Measurements from ENCODE around the gene THAP4.
A peak's percentile ranks its signal among the peaks of the same experiment; 100 is the strongest.
"Not testable (repeated sequence)": the region's sequence is repeated elsewhere in the genome, so short reads cannot be mapped to it uniquely, and the experiment has no call there.

The THAP4 gene

GRCh38 chr2:241572915-241573651, 63.9 kb downstream of the THAP4 start:
- H4K8ac ChIP-seq (ENCODE audit: low read depth, low read length); H3K79me1 ChIP-seq (ENCODE audit: low read length); H3K4me3 ChIP-seq (ENCODE audit: low read length); H3K56ac ChIP-seq (ENCODE audit: low read length); H4K5ac ChIP-seq (ENCODE audit: low read length); H3K36me3 ChIP-seq (ENCODE audit: control insufficient read depth, insufficient read depth, low read length); H3K18ac ChIP-seq (ENCODE audit: low read length); H2BK120ac ChIP-seq (ENCODE audit: low read depth, low read length); H3K4ac ChIP-seq (ENCODE audit: low read depth, low read length); H3K4me2 ChIP-seq (ENCODE audit: low read length); H2BK5ac ChIP-seq (ENCODE audit: low read length); H3K27me3 ChIP-seq (ENCODE audit: insufficient read depth, low read length, poor library complexity); H3K4me1 ChIP-seq (ENCODE audit: control insufficient read depth, low read depth, low read length); H2AK5ac ChIP-seq (ENCODE audit: low read length); H2BK15ac ChIP-seq (replicated peaks; ENCODE audit: low read depth); H3K23ac ChIP-seq (ENCODE audit: low read length); H3K9ac ChIP-seq (ENCODE audit: low read length); DNase-seq; H3K27ac ChIP-seq (ENCODE audit: low read depth, low read length); H3K79me2 ChIP-seq (ENCODE audit: control insufficient read depth, insufficient read depth, low read length): not testable (repeated sequence)
- WGBS (ENCODE audit: extremely low coverage, insufficient coverage, low lambda C conversion rate) = no CpG with 5 or more reads among the region's 20 CpGs

GRCh38 chr2:241571821-241572620, 64.9 kb downstream of the THAP4 start:
- no CpG with 5 or more reads among the region's 27 CpGs for WGBS (ENCODE audit: extremely low coverage, insufficient coverage, low lambda C conversion rate)

GRCh38 chr2:241570961-241571581, 65.9 kb downstream of the THAP4 start:
- no peak overlapping the region for H4K8ac ChIP-seq (ENCODE audit: low read depth, low read length)
- H3K9ac ChIP-seq (ENCODE audit: low read length) = no peak overlapping the region
- no peaks in the 10 kb centered on the region for H3K36me3 ChIP-seq (ENCODE audit: control insufficient read depth, insufficient read depth, low read length)
- no peak overlapping the region for H4K5ac ChIP-seq (ENCODE audit: low read length)
- H3K79me1 ChIP-seq (ENCODE audit: low read length) = peaks cover 2% of the 10 kb centered on the region
- H3K27ac ChIP-seq (ENCODE audit: low read depth, low read length) = no peak overlapping the region
- DNase-seq = no peak
- no peak overlapping the region for H2BK120ac ChIP-seq (ENCODE audit: low read depth, low read length)
- no peak overlapping the region for H2BK15ac ChIP-seq (replicated peaks; ENCODE audit: low read depth)
- H2BK5ac ChIP-seq (ENCODE audit: low read length) = no peak overlapping the region
- no peak overlapping the region for H2AK5ac ChIP-seq (ENCODE audit: low read length)
- no peak overlapping the region for H3K18ac ChIP-seq (ENCODE audit: low read length)
- no peak overlapping the region for H3K4me2 ChIP-seq (ENCODE audit: low read length)
- H3K4me1 ChIP-seq (ENCODE audit: control insufficient read depth, low read depth, low read length) = no peaks in the 10 kb centered on the region
- H3K4ac ChIP-seq (ENCODE audit: low read depth, low read length) = no peak overlapping the region
- no peak overlapping the region for H3K23ac ChIP-seq (ENCODE audit: low read length)
- H3K56ac ChIP-seq (ENCODE audit: low read length) = no peak overlapping the region
- H3K4me3 ChIP-seq (ENCODE audit: low read length) = no peak overlapping the region
- no CpG with 5 or more reads among the region's 23 CpGs for WGBS (ENCODE audit: extremely low coverage, insufficient coverage, low lambda C conversion rate)
- no peaks in the 10 kb centered on the region for H3K79me2 ChIP-seq (ENCODE audit: control insufficient read depth, insufficient read depth, low read length)
- H3K27me3 ChIP-seq (ENCODE audit: insufficient read depth, low read length, poor library complexity) = no peaks in the 10 kb centered on the region

More at GRCh38 chr2:241571821-241572620, 64.9 kb downstream of the THAP4 start:
- no peaks in the 10 kb centered on the region for H3K4me1 ChIP-seq (ENCODE audit: control insufficient read depth, low read depth, low read length)
- no peaks in the 10 kb centered on the region for H3K36me3 ChIP-seq (ENCODE audit: control insufficient read depth, insufficient read depth, low read length)
- H3K9ac ChIP-seq (ENCODE audit: low read length) = no peak overlapping the region
- no peak overlapping the region for H4K5ac ChIP-seq (ENCODE audit: low read length)
- no peak overlapping the region for H3K56ac ChIP-seq (ENCODE audit: low read length)
- H3K4me2 ChIP-seq (ENCODE audit: low read length) = no peak overlapping the region
- no peak overlapping the region for H2BK5ac ChIP-seq (ENCODE audit: low read length)
- no peak overlapping the region for H3K4me3 ChIP-seq (ENCODE audit: low read length)
- H3K79me1 ChIP-seq (ENCODE audit: low read length) = peaks cover 2% of the 10 kb centered on the region
- no peak for DNase-seq
- no peak overlapping the region for H4K8ac ChIP-seq (ENCODE audit: low read depth, low read length)
- H3K27me3 ChIP-seq (ENCODE audit: insufficient read depth, low read length, poor library complexity) = no peaks in the 10 kb centered on the region
- H3K79me2 ChIP-seq (ENCODE audit: control insufficient read depth, insufficient read depth, low read length) = no peaks in the 10 kb centered on the region
- no peak overlapping the region for H2BK15ac ChIP-seq (replicated peaks; ENCODE audit: low read depth)
- no peak overlapping the region for H3K18ac ChIP-seq (ENCODE audit: low read length)
- no peak overlapping the region for H3K23ac ChIP-seq (ENCODE audit: low read length)
- H2BK120ac ChIP-seq (ENCODE audit: low read depth, low read length) = no peak overlapping the region
- H3K4ac ChIP-seq (ENCODE audit: low read depth, low read length) = no peak overlapping the region
- H3K27ac ChIP-seq (ENCODE audit: low read depth, low read length) = no peak overlapping the region
- H2AK5ac ChIP-seq (ENCODE audit: low read length) = no peak overlapping the region

- H4K5ac ChIP-seq (ENCODE audit: low read length) = no peak overlapping the region
- H3K4ac ChIP-seq (ENCODE audit: low read depth, low read length) = no peak overlapping the region
- H3K27ac ChIP-seq (ENCODE audit: low read depth, low read length) = no peak overlapping the region
- H3K79me2 ChIP-seq (ENCODE audit: control insufficient read depth, insufficient read depth, low read length) = no peaks in the 10 kb centered on the region
- no peak for DNase-seq
- no peak overlapping the region for H3K18ac ChIP-seq (ENCODE audit: low read length)
- H2BK120ac ChIP-seq (ENCODE audit: low read depth, low read length) = no peak overlapping the region
- no peaks in the 10 kb centered on the region for H3K36me3 ChIP-seq (ENCODE audit: control insufficient read depth, insufficient read depth, low read length)
- H3K4me3 ChIP-seq (ENCODE audit: low read length) = no peak overlapping the region
- no CpG with 5 or more reads among the region's 23 CpGs for WGBS (ENCODE audit: extremely low coverage, insufficient coverage, low lambda C conversion rate)
- no peak overlapping the region for H3K4me2 ChIP-seq (ENCODE audit: low read length)
- no peak overlapping the region for H2BK5ac ChIP-seq (ENCODE audit: low read length)
- no peak overlapping the region for H2AK5ac ChIP-seq (ENCODE audit: low read length)
- peak overlapping the region; percentile 34 for H3K56ac ChIP-seq (ENCODE audit: low read length)
- no peaks in the 10 kb centered on the region for H3K27me3 ChIP-seq (ENCODE audit: insufficient read depth, low read length, poor library complexity)
- no peak overlapping the region for H2BK15ac ChIP-seq (replicated peaks; ENCODE audit: low read depth)
- H4K8ac ChIP-seq (ENCODE audit: low read depth, low read length) = no peak overlapping the region
- peak overlapping the region; percentile 21 for H3K9ac ChIP-seq (ENCODE audit: low read length)
- H3K4me1 ChIP-seq (ENCODE audit: control insufficient read depth, low read depth, low read length) = no peaks in the 10 kb centered on the region
- no peak overlapping the region for H3K23ac ChIP-seq (ENCODE audit: low read length)
- peaks cover 2% of the 10 kb centered on the region for H3K79me1 ChIP-seq (ENCODE audit: low read length)
Measured at GRCh38 chr2:241569831-241570281, 67.1 kb downstream of the THAP4 start.

- Histone ChIP-seq H3K23ac (ENCODE audit: low read length) (no peak overlapping the region), H2AK5ac (ENCODE audit: low read length) (no peak overlapping the region), H4K8ac (ENCODE audit: low read depth, low read length) (no peak overlapping the region), H3K27ac (ENCODE audit: low read depth, low read length) (no peak overlapping the region), H3K9ac (ENCODE audit: low read length) (no peak overlapping the region), H3K56ac (ENCODE audit: low read length) (no peak overlapping the region), H4K5ac (ENCODE audit: low read length) (no peak overlapping the region), H2BK120ac (ENCODE audit: low read depth, low read length) (no peak overlapping the region), H3K79me1 (ENCODE audit: low read length) (peaks cover 3% of the 10 kb centered on the region), H2BK15ac (replicated peaks; ENCODE audit: low read depth) (no peak overlapping the region), H3K4ac (ENCODE audit: low read depth, low read length) (no peak overlapping the region), H3K79me2 (ENCODE audit: control insufficient read depth, insufficient read depth, low read length) (no peaks in the 10 kb centered on the region), H3K4me3 (ENCODE audit: low read length) (no peak overlapping the region), H3K4me1 (ENCODE audit: control insufficient read depth, low read depth, low read length) (no peaks in the 10 kb centered on the region), H3K4me2 (ENCODE audit: low read length) (no peak overlapping the region), H3K36me3 (ENCODE audit: control insufficient read depth, insufficient read depth, low read length) (no peaks in the 10 kb centered on the region), H2BK5ac (ENCODE audit: low read length) (no peak overlapping the region), H3K18ac (ENCODE audit: low read length) (no peak overlapping the region), H3K27me3 (ENCODE audit: insufficient read depth, low read length, poor library complexity) (no peaks in the 10 kb centered on the region)
- no peak for DNase-seq
- WGBS (ENCODE audit: extremely low coverage, insufficient coverage, low lambda C conversion rate) = no CpG with 5 or more reads among the region's 4 CpGs
Measured at GRCh38 chr2:241568726-241569125, 68.2 kb downstream of the THAP4 start.
